HEK293 (cell line): ENCODE results near the gene ZNF792.
A peak's percentile ranks its signal among the peaks of the same experiment; 100 is the strongest.

Source experiments
- CTCF ChIA-PET: fragments of 350-600 bp; formaldehyde crosslinking; extraction: SDS; loops from one replicate; lab custom pipeline; 2021; ENCODE audit warnings: antibody characterized with exemption; lab: Yijun Ruan, JAX
- POLR2A ChIA-PET: fragments of 300-600 bp; formaldehyde crosslinking; extraction: SDS; loops from one replicate; lab custom pipeline; 2020; ENCODE audit warnings: antibody characterized with exemption, inconsistent platforms; lab: Yijun Ruan, JAX
- H3K27ac ChIP-seq: fragments of 200-500 bp; sonication (Bioruptor generic); 2 replicates; pipeline ENCODE4 v1.5.1; 2014; ENCODE audit warnings: low read depth, low read length, control low read depth, inconsistent platforms; ENCODE audit errors: extremely low read depth
- H3K36me3 ChIP-seq, 2 experiments: fragments of 200-500 bp in 1 of 2; sonication (Bioruptor generic) in 1 of 2; 1 replicate in 1 of 2; 2 replicates in 1 of 2; pipeline ENCODE4 v1.5.1; 2014 to 2017; ENCODE audit warnings: inconsistent platforms in 2 of 2, low read length in 2 of 2; ENCODE audit not compliant: control insufficient read depth in 2 of 2, insufficient read depth in 1 of 2
- H3K4me1 ChIP-seq: fragments of 200-500 bp; sonication (Bioruptor generic); 2 replicates; pipeline ENCODE4 v1.5.1; 2014; ENCODE audit warnings: mild to moderate bottlenecking, low read length, inconsistent platforms; ENCODE audit not compliant: control insufficient read depth, insufficient read depth
- H3K4me3 ChIP-seq: 2 replicates; pipeline ENCODE4 v1.5.1; 2011; ENCODE audit warnings: low read depth, mild to moderate bottlenecking, control low read depth, low read length, moderate library complexity
- H3K9me3 ChIP-seq: fragments of 200-500 bp; sonication (Bioruptor generic); 2 replicates; pipeline ENCODE4 v1.5.1; 2014; ENCODE audit warnings: low read depth, low read length, inconsistent platforms; ENCODE audit not compliant: control insufficient read depth, insufficient read depth
- KLF8 ChIP-seq: fragments of 450-650 bp; formaldehyde crosslinking; IDR thresholded peaks from 2 replicates; pipeline ENCODE4 v1.5.1; 2016; ENCODE audit warnings: missing biosample characterization, missing genetic modification characterization
- SETDB1 ChIP-seq: IDR thresholded peaks from one replicate; pipeline ENCODE4 v1.6.1; 2017; ENCODE audit warnings: mild to moderate bottlenecking, low read length, moderate library complexity, mixed read lengths; ENCODE audit not compliant: insufficient read length
- SP2 ChIP-seq: fragments of 450-650 bp; formaldehyde crosslinking; IDR thresholded peaks from 2 replicates; pipeline ENCODE4 v1.5.1; 2016; ENCODE audit warnings: missing biosample characterization, missing genetic modification characterization
- SP7 ChIP-seq: fragments of 450-650 bp; formaldehyde crosslinking; IDR thresholded peaks from 2 replicates; pipeline ENCODE4 v1.5.1; 2016; ENCODE audit warnings: missing biosample characterization, missing genetic modification characterization
- YY2 ChIP-seq: fragments of 450-650 bp; formaldehyde crosslinking; IDR thresholded peaks from 2 replicates; pipeline ENCODE4 v1.5.1; 2016; ENCODE audit warnings: missing biosample characterization, missing genetic modification characterization
- ZFHX2 ChIP-seq: fragments of 450-650 bp; formaldehyde crosslinking; conservative IDR thresholded peaks from 2 replicates; pipeline ENCODE4 v1.5.1; 2016; ENCODE audit warnings: missing biosample characterization, missing genetic modification characterization
- ZNF146 ChIP-seq: fragments of 450-650 bp; formaldehyde crosslinking; IDR thresholded peaks from 2 replicates; pipeline ENCODE4 v1.5.1; 2016; ENCODE audit warnings: missing biosample characterization, missing genetic modification characterization
- ZNF155 ChIP-seq: fragments of 450-650 bp; formaldehyde crosslinking; IDR thresholded peaks from 2 replicates; pipeline ENCODE4 v1.5.1; 2016; ENCODE audit warnings: missing biosample characterization, missing genetic modification characterization
- ZNF211 ChIP-seq: fragments of 450-650 bp; formaldehyde crosslinking; IDR thresholded peaks from 2 replicates; pipeline ENCODE4 v1.5.1; 2016; ENCODE audit warnings: low read depth, missing biosample characterization, missing genetic modification characterization
- ZNF221 ChIP-seq: fragments of 450-650 bp; formaldehyde crosslinking; IDR thresholded peaks from 2 replicates; pipeline ENCODE4 v1.5.1; 2017; ENCODE audit warnings: missing biosample characterization, missing genetic modification characterization, borderline replicate concordance
- ZNF239 ChIP-seq: fragments of 450-650 bp; formaldehyde crosslinking; IDR thresholded peaks from 2 replicates; pipeline ENCODE4 v1.5.1; 2016; ENCODE audit warnings: missing biosample characterization, missing genetic modification characterization
- ZNF292 ChIP-seq: fragments of 450-650 bp; formaldehyde crosslinking; IDR thresholded peaks from 2 replicates; pipeline ENCODE4 v1.5.1; 2016; ENCODE audit warnings: low read depth, missing biosample characterization, missing genetic modification characterization, borderline replicate concordance
- ZNF302 ChIP-seq: fragments of 450-650 bp; formaldehyde crosslinking; IDR thresholded peaks from 2 replicates; pipeline ENCODE4 v1.5.1; 2016; ENCODE audit warnings: missing biosample characterization, missing genetic modification characterization, low read depth
- ZNF311 ChIP-seq: fragments of 450-650 bp; formaldehyde crosslinking; IDR thresholded peaks from 2 replicates; pipeline ENCODE4 v1.5.1; 2017; ENCODE audit warnings: missing biosample characterization, missing genetic modification characterization, borderline replicate concordance
- ZNF394 ChIP-seq: fragments of 450-650 bp; formaldehyde crosslinking; IDR thresholded peaks from 2 replicates; pipeline ENCODE4 v1.5.1; 2016; ENCODE audit warnings: missing biosample characterization, missing genetic modification characterization, mild to moderate bottlenecking, moderate library complexity, borderline replicate concordance
- ZNF514 ChIP-seq: fragments of 450-650 bp; formaldehyde crosslinking; IDR thresholded peaks from 2 replicates; pipeline ENCODE4 v1.5.1; 2016; ENCODE audit warnings: missing biosample characterization, missing genetic modification characterization
- ZNF626 ChIP-seq: fragments of 450-650 bp; sonication (Bioruptor Pico); formaldehyde crosslinking; IDR thresholded peaks from 2 replicates; pipeline ENCODE4 v1.5.1; 2018; ENCODE audit warnings: missing biosample characterization, missing genetic modification characterization, inconsistent platforms
- ZNF791 ChIP-seq: fragments of 450-650 bp; formaldehyde crosslinking; IDR thresholded peaks from 2 replicates; pipeline ENCODE4 v1.5.1; 2016; ENCODE audit warnings: missing biosample characterization, missing genetic modification characterization
- ZSCAN5A ChIP-seq: fragments of 450-650 bp; formaldehyde crosslinking; IDR thresholded peaks from 2 replicates; pipeline ENCODE4 v1.5.1; 2016; ENCODE audit warnings: missing biosample characterization, missing genetic modification characterization
- TF ChIP-seq, protein P1 (sequence below): fragments of 450-650 bp; formaldehyde crosslinking; IDR thresholded peaks from 2 replicates; pipeline ENCODE4 v1.5.1; 2016; ENCODE audit warnings: missing biosample characterization, missing genetic modification characterization
- TF ChIP-seq, protein P2 (sequence below): fragments of 450-650 bp; formaldehyde crosslinking; IDR thresholded peaks from 2 replicates; pipeline ENCODE4 v1.5.1; 2016; ENCODE audit warnings: missing biosample characterization, missing genetic modification characterization
- TF ChIP-seq, protein P3 (sequence below): fragments of 450-650 bp; formaldehyde crosslinking; IDR thresholded peaks from 2 replicates; pipeline ENCODE4 v1.5.1; 2017; ENCODE audit warnings: missing biosample characterization, mild to moderate bottlenecking, missing genetic modification characterization, moderate library complexity
- TF ChIP-seq, protein P4 (sequence below): fragments of 450-650 bp; formaldehyde crosslinking; IDR thresholded peaks from 2 replicates; pipeline ENCODE4 v1.5.1; 2016; ENCODE audit warnings: missing biosample characterization, missing genetic modification characterization
- TF ChIP-seq, protein P5 (sequence below): fragments of 450-650 bp; formaldehyde crosslinking; IDR thresholded peaks from 2 replicates; pipeline ENCODE4 v1.5.1; 2016; ENCODE audit warnings: missing biosample characterization, missing genetic modification characterization

ZNF792 gene

GRCh38 chr19:34959021-34959420, 5.0 kb downstream of the ZNF792 start (continued):
- TF ChIP-seq ZNF514 (tag by site-specific recombination) (no peak), ZNF221 (tag by site-specific recombination) (no peak)

DNA sequence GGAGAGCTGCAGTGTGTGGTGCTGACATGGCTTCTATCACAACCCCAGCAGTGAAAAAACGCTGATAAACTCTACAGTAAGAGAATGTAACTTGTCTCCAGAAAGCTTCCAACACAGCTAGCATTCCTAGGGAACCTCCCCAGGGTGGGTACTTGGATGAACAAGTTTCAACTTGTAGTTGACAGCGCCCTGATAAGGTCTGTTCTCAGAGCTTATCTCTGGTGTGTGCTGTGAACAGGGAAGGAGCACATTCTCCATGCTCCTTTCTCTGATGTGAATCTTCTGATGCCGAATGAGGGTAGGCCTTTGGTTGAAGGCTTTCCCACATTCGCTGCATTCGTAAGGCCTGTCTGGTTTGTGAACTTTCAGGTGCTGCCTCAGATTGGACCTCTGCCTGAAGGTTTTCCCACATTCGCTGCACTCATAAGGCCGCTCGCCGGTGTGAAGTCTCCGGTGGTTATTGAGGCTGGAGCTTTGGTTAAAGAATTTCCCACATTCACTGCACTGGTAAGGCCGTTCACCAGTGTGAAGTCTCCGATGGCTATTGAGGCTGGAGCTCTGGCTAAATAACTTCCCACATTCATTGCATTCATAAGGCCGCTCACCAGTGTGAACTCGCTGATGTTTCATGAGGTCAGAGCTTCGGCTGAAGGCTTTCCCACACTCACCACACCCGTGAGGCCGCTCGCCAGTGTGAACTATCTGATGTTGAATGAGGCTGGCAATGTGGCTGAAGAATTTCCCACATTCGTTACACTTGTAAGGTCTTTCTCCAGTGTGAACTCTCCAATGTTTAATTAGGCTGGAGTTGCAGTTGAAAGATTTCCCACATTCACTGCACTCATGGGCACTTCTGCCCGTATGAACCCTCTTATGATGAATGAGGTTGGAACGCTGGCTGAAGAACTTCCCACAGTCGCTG, 5.9 kb downstream of the ZNF792 start:
- H3K36me3 ChIP-seq = peaks cover 22 to 65% of the 10 kb centered on the region in 2 experiments
- peaks cover 12% of the 10 kb centered on the region for H3K4me1 ChIP-seq
- ChIA-PET CTCF (interaction anchor here (0.7 to 2.1 kb wide), 3 partner anchors 15 to 456 kb away, joined by 3 to 8 read pairs (median 4); no protein-coding TSS in a partner anchor), POLR2A (interaction anchor here (1.5 kb wide), 1 partner anchor 43 kb away, joined by 4 read pairs; no protein-coding TSS in a partner anchor)
- peaks cover 20% of the 10 kb centered on the region for H3K9me3 ChIP-seq
- no peak overlapping the region for H3K27ac ChIP-seq
- H3K4me3 ChIP-seq = no peak overlapping the region
- TF ChIP-seq SP7 (tag by site-specific recombination) (no peak), SP2 (tag by site-specific recombination) (no peak), ZNF292 (no peak), ZNF394 (no peak), ZNF791 (tag by site-specific recombination) (no peak), ZNF626 (tag by site-specific recombination) (0 out of 2 replicates have a peak, but pooled peaks have one; percentile 20), ZNF146 (tag by site-specific recombination) (no peak), ZFHX2 (no peak), KLF8 (tag by site-specific recombination) (no peak), SETDB1 (peak; percentile 100), ZNF239 (peak; percentile 91; the same call in 1 of the 2 replicates), ZNF311 (tag by site-specific recombination) (no peak), ZSCAN5A (tag by site-specific recombination) (no peak), ZNF211 (tag by site-specific recombination) (no peak), ZNF302 (tag by site-specific recombination) (no peak), YY2 (tag by site-specific recombination) (no peak), ZNF155 (no peak)
- TF ChIP-seq, protein P1, sequence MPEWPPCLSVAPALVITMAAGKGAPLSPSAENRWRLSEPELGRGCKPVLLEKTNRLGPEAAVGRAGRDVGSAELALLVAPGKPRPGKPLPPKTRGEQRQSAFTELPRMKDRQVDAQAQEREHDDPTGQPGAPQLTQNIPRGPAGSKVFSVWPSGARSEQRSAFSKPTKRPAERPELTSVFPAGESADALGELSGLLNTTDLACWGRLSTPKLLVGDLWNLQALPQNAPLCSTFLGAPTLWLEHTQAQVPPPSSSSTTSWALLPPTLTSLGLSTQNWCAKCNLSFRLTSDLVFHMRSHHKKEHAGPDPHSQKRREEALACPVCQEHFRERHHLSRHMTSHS (tag by site-specific recombination) = no peak
- TF ChIP-seq, protein P2, sequence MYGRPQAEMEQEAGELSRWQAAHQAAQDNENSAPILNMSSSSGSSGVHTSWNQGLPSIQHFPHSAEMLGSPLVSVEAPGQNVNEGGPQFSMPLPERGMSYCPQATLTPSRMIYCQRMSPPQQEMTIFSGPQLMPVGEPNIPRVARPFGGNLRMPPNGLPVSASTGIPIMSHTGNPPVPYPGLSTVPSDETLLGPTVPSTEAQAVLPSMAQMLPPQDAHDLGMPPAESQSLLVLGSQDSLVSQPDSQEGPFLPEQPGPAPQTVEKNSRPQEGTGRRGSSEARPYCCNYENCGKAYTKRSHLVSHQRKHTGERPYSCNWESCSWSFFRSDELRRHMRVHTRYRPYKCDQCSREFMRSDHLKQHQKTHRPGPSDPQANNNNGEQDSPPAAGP (tag by site-specific recombination) = no peak
- TF ChIP-seq, protein P3, sequence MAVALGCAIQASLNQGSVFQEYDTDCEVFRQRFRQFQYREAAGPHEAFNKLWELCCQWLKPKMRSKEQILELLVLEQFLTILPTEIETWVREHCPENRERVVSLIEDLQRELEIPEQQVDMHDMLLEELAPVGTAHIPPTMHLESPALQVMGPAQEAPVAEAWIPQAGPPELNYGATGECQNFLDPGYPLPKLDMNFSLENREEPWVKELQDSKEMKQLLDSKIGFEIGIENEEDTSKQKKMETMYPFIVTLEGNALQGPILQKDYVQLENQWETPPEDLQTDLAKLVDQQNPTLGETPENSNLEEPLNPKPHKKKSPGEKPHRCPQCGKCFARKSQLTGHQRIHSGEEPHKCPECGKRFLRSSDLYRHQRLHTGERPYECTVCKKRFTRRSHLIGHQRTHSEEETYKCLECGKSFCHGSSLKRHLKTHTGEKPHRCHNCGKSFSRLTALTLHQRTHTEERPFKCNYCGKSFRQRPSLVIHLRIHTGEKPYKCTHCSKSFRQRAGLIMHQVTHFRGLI (tag by site-specific recombination) = no peak
- TF ChIP-seq, protein P4, sequence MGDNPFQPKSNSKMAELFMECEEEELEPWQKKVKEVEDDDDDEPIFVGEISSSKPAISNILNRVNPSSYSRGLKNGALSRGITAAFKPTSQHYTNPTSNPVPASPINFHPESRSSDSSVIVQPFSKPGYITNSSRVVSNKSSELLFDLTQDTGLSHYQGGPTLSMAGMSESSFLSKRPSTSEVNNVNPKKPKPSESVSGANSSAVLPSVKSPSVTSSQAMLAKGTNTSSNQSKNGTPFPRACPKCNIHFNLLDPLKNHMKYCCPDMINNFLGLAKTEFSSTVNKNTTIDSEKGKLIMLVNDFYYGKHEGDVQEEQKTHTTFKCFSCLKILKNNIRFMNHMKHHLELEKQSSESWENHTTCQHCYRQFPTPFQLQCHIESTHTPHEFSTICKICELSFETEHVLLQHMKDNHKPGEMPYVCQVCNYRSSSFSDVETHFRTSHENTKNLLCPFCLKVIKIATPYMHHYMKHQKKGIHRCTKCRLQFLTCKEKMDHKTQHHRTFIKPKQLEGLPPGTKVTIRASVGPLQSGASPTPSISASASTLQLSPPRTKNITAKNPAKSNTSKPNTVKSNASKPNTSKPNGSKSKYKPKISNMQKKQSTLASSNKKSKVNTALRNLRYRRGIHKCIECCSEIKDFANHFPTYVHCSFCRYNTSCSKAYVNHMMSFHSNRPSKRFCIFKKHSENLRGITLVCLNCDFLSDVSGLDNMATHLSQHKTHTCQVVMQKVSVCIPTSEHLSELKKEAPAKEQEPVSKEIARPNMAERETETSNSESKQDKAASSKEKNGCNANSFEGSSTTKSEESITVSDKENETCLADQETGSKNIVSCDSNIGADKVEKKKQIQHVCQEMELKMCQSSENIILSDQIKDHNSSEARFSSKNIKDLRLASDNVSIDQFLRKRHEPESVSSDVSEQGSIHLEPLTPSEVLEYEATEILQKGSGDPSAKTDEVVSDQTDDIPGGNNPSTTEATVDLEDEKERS (tag by site-specific recombination) = peak; percentile 44; the same call in 1 of the 2 replicates
- TF ChIP-seq, protein P5, sequence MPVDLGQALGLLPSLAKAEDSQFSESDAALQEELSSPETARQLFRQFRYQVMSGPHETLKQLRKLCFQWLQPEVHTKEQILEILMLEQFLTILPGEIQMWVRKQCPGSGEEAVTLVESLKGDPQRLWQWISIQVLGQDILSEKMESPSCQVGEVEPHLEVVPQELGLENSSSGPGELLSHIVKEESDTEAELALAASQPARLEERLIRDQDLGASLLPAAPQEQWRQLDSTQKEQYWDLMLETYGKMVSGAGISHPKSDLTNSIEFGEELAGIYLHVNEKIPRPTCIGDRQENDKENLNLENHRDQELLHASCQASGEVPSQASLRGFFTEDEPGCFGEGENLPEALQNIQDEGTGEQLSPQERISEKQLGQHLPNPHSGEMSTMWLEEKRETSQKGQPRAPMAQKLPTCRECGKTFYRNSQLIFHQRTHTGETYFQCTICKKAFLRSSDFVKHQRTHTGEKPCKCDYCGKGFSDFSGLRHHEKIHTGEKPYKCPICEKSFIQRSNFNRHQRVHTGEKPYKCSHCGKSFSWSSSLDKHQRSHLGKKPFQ = peak; percentile 86
